GM19468 (cell line): ENCODE data around the gene RPS15.

Source experiments
- ATAC-seq: cut with Tn5 transposase; IDR thresholded peaks from one replicate; pipeline ENCODE4 v1.9.1; 2021; ENCODE audit warnings: mild to moderate bottlenecking, moderate library complexity, moderate number of reproducible peaks; ENCODE audit not compliant: unreplicated experiment; ENCODE audit errors: extremely low read depth

The RPS15 gene

DNA sequence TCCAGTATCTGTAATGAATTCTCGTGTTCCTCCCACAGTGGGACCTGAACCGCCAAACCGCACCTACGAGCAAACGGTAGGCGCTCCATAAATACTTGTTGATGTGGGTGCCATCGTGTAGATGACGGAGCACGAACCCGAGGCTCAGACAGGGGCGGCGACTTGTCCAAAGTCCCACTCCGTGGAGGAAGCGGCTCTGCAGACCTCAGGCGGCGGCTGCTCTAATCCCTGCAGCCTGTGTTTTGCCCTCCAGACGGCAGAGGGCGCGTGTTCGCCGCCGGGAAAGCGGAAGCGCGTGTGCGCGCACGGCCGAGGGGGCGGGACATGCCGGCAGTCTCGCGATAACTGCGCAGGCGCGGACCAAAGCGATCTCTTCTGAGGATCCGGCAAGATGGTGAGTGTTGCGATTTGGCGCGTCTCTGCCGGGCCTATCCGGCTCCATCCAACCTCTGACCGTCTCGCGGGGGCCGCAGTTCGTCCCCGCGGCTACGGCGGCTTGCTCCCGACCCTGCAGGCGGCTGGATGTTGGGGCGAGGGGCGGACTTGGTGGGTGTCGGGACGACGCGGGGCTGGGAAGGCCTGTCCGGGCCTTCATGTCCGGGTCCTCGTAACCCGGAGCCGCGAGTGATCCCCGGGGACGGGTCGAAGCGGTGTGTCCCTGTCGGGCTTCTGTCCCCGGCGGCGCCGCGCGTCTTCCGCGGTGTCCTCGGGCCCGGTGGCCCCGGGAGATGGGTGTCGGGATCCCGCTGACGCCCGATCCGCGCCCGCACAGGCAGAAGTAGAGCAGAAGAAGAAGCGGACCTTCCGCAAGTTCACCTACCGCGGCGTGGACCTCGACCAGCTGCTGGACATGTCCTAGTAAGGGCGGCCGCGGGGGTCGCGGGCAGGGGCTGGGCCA is at the start of gene RPS15:
Gene RPS15, plus strand, starts transcription at position 362 of the 898 bp plus-strand sequence. Its CDS starts 30 bp downstream, at position 392.
- peak; percentile 28 for ATAC-seq

DNA sequence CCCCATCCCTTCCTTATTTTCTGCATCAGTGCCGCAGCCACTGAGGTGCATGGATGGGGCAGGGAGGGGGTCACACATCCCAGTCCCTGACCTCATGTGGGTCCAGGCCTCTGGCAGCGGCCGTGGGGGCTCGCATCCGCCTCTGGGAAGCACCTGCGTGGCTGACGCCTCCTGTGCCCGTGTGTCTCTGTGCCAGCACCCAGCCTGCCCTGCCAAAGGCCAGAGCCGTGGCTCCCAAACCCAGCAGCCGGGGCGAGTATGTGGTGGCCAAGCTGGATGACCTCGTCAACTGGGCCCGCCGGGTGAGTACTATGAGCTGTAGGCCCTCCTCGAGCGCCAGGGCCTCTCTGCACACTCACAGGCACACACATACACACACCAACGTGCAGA is 49.6 kb upstream of the RPS15 start:
- ATAC-seq, result no peak

- no peak for ATAC-seq
Observed at GRCh38 chr19:1389033-1389940, 48.9 kb upstream of the RPS15 start.

DNA sequence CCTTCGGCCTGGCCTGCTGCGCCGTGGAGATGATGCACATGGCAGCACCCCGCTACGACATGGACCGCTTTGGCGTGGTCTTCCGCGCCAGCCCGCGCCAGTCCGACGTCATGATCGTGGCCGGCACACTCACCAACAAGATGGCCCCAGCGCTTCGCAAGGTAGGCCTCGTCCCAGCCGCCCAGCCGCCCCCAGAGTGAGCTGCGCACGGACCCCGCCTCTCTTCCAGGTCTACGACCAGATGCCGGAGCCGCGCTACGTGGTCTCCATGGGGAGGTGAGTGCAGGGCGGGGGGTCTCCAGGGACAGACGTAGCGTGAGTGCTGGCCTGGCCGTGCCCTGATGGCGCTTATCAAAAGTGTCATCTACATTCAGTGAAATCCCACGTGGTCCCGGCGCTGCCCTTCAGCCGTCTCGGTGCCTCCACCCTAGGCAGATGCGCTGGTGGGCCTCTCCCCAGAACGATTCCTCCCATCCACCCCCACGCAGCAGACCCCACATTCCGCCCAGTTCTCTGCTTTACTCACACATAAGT is 47.2 kb upstream of the RPS15 start:
- ATAC-seq, result no peak

DNA sequence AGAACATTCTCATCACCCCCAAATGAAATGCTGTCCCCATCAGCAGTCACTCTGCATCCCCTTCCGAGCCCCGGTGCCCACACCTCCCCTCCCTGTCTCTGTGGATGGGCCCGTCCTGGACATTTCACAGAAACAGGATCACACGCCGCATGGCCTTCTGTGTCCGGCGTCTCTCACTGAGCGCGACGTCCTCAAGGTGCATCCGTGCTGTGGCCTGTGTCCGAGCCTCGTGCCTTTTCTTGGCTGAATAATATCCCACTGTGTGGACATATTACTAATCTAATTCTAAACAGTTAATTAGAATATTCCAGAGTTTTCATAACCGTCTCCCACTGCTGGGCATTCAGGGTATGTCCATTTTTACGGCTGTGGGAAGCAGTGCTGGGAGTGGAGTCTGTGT is 45.8 kb upstream of the RPS15 start:
- no peak for ATAC-seq

- ATAC-seq, result no peak
Observed at GRCh38 chr19:1392939-1393530, 45.2 kb upstream of the RPS15 start.

DNA sequence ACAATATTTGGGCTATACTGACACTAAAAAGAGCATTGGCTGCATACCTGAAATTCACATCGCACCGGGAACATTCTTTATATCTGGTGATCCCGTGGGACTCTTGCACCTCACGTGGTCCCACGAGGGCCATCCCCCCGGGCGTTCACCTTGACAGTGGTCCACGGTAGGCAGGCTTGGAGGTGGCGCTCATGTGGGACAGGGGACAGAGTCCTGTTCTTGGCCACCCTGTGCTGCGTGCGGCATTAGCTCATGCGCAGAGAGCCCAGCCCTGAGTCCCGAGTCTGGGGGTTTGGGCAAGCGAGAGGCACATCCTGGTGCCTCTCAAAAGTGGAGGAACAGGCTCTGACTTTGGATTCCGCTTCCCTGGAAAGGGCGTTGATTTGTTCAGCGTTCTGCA is 44.4 kb upstream of the RPS15 start:
- no peak for ATAC-seq

DNA sequence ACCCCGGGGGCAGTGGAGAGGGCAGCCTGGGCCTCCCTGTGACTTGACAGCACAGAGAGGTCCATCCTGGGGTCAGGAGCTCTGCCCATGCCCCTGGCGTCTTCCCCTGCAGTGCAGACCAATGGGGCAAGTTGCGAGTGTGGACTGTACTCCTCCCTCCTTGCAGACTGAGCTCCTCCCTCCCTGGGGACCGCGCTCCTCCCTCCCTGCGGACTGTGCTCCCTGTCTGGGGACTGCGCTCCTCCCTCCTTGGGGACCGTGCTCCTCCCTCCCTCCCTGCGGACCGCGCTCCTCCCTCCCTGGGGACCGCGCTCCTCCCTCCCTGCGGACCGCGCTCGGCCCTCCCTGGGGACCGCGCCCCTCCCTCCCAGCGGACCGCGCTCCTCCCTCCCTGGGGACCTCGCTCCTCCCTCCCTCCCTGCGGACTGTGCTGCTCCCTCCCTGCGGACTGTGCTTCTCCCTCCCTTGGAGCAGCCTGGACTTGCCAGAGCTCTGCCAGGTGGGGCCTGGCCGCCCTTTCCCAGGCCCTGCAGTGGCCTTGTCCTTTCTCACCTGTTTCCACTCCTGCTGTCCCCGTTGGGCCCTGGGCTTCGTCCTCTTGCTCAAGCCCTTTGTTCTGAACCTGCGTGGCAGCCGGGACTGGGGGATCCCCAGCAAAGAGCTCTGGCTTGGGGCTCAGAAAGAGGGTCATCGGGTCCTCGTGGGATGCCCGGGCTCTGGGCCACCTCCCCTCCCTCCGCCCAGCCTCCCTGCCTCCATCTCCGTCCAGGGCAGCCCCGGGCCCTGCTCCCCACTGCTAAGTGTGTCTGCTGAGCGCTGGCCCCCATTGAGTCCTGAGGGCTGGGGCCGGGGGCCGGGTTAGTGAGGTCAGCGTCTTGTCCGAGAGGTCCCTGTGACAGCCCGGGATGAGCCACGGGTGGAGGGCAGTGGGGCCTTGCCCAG is 43.7 kb upstream of the RPS15 start:
- no peak for ATAC-seq

- no peak for ATAC-seq
Observed at GRCh38 chr19:1395194-1396018, 42.8 kb upstream of the RPS15 start.

DNA sequence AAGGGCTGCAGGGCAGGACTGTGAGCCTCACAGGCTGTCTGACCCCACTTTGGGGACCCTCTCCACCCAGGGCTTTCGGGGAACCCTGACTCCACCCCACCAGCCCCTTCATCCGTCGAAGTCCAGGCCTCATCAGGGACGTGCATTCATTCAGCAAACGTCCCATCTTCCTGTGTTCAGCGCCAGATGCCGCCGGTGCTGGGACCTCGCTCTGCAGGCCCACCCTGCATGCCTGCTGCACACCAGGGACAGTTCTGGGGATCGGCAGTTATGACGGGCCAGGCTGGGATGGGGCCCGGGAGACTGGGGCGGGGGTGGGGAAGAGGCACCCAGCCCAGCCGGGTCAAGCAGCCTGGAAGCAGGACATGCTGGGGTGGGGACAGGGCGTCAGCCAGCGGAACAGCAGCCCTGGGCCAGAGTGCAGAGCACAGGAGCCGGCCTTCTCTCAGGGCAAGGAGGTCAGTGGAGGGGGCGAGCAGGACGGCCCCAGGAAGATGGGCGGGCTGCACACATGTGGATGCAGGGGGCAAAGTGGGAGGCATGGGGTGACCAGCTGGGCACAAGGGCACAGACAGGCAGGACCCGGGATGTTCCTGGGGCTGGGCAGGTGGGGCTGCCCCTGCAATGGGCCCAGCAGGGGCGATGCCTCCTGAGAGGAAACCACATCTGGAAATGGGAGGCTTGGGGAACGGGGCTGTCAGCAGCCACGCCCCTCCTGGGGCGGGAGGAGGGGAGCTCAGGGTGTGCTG is 42.0 kb upstream of the RPS15 start:
- no peak for ATAC-seq

DNA sequence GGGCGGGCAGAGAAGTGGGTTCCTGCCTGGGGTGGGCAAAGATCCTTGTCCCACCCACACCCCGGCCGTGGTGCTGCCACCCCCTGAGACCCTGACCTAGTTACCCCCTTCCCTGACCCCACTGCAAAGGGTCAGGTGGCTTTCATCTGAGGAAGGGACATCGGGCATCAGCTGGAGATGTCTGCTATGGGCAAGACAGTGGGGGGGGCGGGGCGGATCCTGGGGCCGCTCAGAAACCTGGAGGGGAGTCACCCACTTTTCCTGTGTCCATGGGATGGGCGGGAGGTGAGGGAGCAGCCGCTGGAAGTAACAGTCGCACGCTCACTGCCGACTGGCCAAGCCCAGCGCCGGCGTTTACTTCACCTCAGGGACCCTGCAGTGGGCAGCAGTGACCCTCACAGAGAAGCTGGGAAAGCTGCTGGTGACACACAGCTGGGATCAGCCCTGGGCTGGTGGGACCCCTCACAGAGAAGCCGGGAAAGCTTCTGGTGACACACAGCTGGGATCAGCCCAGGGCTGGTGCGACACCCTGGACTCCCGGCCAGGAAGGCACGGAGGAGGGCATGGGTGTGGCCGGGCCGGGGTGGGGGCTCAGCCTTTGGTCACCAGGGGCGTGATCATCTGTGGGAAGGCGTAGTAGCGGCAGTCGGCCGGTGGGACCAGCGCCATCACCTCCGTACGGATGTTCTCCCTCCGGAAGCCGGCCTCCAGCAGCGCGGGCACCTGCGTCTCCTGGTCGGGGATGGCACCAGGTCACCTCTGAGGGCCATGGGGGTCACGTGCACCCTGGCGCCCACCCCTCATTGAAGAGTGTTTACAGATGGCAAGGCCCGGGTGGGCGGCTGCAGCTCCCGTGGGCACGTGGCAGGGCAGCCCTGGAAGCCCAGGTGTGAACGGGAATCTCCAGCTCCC is 41.2 kb upstream of the RPS15 start:
- no peak for ATAC-seq

GRCh38 chr19:1397838-1398237 is 40.4 kb upstream of the RPS15 start:
- no peak for ATAC-seq

DNA sequence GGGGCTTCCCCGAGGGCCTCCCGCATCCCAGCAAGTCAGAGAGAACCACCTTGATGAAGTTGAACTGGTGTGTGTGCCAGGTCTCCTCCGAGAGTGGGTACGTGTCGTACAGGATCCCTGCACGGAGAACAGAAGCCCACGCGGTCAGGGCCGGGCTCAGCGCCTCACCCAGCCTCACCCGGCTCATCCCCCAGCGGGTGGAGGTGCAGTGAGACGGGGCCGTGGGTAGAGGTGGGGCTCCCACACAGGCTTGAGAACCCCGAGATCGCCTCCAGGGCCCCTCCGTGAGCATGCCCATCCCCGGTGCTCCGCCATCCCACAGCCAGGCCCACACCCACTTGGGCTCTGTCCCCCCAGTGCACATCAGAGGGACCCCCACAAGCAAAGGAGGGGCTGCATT is 39.1 kb upstream of the RPS15 start:
- no peak for ATAC-seq

- ATAC-seq, result no peak
Observed at GRCh38 chr19:1399745-1400144, 38.5 kb upstream of the RPS15 start.

DNA sequence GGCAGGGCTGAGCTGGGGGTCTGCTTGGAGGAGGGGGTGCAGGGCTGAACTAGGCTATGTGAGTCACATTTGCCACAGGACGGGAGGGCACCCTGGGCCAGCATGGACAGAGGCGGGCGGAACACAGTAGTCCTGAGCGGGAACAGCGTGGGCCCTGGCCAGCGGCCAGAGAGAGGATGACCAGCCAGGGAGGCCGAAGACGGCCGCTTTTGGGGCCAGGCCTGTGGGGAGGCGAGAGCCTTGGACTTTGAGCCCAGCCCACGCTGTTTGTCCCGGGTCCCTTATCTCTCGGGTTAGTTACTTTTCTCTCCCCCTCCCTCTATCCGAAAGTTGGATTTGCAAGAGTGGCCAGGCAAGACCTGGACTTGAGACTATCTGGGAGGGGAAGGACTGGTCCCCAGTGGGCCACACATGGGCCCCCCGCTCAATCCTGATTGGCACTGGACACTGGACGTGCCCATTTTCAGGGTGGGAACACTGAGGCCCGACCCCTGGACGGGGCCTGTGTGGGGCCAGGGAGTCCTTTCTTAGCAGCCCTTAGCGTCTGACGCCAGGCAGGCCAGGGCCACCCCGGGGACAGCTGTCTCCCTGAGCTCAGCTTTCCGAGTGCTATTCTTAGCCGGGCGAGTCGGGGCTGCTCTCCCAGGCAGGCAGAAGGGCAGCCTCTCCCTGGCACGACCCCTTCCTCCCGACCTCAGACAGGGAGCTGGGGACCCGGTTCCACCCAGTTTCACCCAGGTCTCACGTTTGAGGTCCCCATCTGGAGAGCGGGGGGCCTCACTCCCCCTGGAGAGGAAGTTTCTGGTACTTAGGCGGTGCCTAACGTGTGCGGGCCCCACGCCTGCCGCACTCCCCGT is 37.7 kb upstream of the RPS15 start:
- no peak for ATAC-seq
